Measurements from ENCODE around the gene VAMP2.

Gene VAMP2

GRCh38 chr17:8176197-8176940 lies 13.6 kb upstream of the VAMP2 start, which contains the start of gene TMEM107:
TMEM107 (minus strand) TSS chr17:8176380; CDS start chr17:8176286, 94 bp downstream.
- peak; percentile 91 for DNase-seq (ENCODE audit: low spot score)

- no peak for DNase-seq (ENCODE audit: low spot score)
These were observed 13.0 kb upstream of the VAMP2 start for GRCh38 chr17:8175795-8176196.

GRCh38 chr17:8173871-8174322 lies 11.1 kb upstream of the VAMP2 start:
- DNase-seq (ENCODE audit: low spot score) = no peak

GRCh38 chr17:8173056-8173870 lies 10.5 kb upstream of the VAMP2 start:
- peak; percentile 99 for DNase-seq (ENCODE audit: low spot score)

- peak; percentile 44 for DNase-seq (ENCODE audit: low spot score)
These were observed 7.4 kb upstream of the VAMP2 start for GRCh38 chr17:8170186-8170585.

- no peak for DNase-seq (ENCODE audit: low spot score)
These were observed 4.8 kb upstream of the VAMP2 start for GRCh38 chr17:8167526-8167925.

- DNase-seq (ENCODE audit: low spot score) = no peak
These were observed 4.0 kb upstream of the VAMP2 start for GRCh38 chr17:8166731-8167130.

GRCh38 chr17:8164815-8165131 lies 2.0 kb upstream of the VAMP2 start:
- DNase-seq (ENCODE audit: low spot score) = no peak

GRCh38 chr17:8163978-8164814 lies 1.4 kb upstream of the VAMP2 start:
- DNase-seq (ENCODE audit: low spot score) = peak; percentile 73

GRCh38 chr17:8162997-8163977 lies 539 bp upstream of the VAMP2 start:
- peak; percentile 57 for DNase-seq (ENCODE audit: low spot score)

- DNase-seq (ENCODE audit: low spot score) = no peak
These were observed 1.2 kb downstream of the VAMP2 start for GRCh38 chr17:8161289-8162232.

GRCh38 chr17:8160741-8161221 lies 2.0 kb downstream of the VAMP2 start:
- no peak for DNase-seq (ENCODE audit: low spot score)

GRCh38 chr17:8160224-8160577 lies 2.5 kb downstream of the VAMP2 start:
- no peak for DNase-seq (ENCODE audit: low spot score)

- DNase-seq (ENCODE audit: low spot score) = no peak
These were observed 3.1 kb downstream of the VAMP2 start for GRCh38 chr17:8159459-8160223.

GRCh38 chr17:8159032-8159400 lies 3.7 kb downstream of the VAMP2 start:
- DNase-seq (ENCODE audit: low spot score) = no peak

GRCh38 chr17:8158267-8159031 lies 4.3 kb downstream of the VAMP2 start:
- DNase-seq (ENCODE audit: low spot score) = peak; percentile 93

GRCh38 chr17:8156246-8156992 lies 6.3 kb downstream of the VAMP2 start:
- DNase-seq (ENCODE audit: low spot score) = peak; percentile 100

- DNase-seq (ENCODE audit: low spot score) = no peak
These were observed 6.8 kb downstream of the VAMP2 start for GRCh38 chr17:8155996-8156245.
